22Rv1 (cell line): ENCODE measurements around the gene HCN2.

Source experiments
- H3K27ac ChIP-seq: fragments of 450-650 bp; 2 replicates; pipeline ENCODE4 v1.5.1; 2017
- CTCF ChIP-seq: fragments of 450-650 bp; IDR thresholded peaks from 2 replicates; pipeline ENCODE4 v1.5.1; 2017; ENCODE audit warnings: mild to moderate bottlenecking
- ZFX ChIP-seq: fragments of 450-650 bp; IDR thresholded peaks from 2 replicates; pipeline ENCODE4 v1.6.1; 2017; ENCODE audit warnings: antibody characterized with exemption, borderline replicate concordance

HCN2 gene

GRCh38 chr19:644363-644762 is 54.7 kb downstream of the HCN2 start:
- H3K27ac ChIP-seq, result no peak overlapping the region
- TF ChIP-seq ZFX (no peak), CTCF (no peak)

- no peak overlapping the region for H3K27ac ChIP-seq
- TF ChIP-seq ZFX (no peak), CTCF (no peak)
Measured at GRCh38 chr19:644789-645188, 55.1 kb downstream of the HCN2 start.

GRCh38 chr19:645912-646778 is 56.5 kb downstream of the HCN2 start:
- TF ChIP-seq ZFX (no peak), CTCF (no peak)
- H3K27ac ChIP-seq, result no peak overlapping the region

- no peak for TF ChIP-seq ZFX
- TF ChIP-seq CTCF, result no peak
- no peak overlapping the region for H3K27ac ChIP-seq
Measured at GRCh38 chr19:646779-647565, 57.3 kb downstream of the HCN2 start.

- TF ChIP-seq ZFX (no peak), CTCF (no peak)
- H3K27ac ChIP-seq, result no peak overlapping the region
Measured at GRCh38 chr19:647566-648284, 58.0 kb downstream of the HCN2 start.

- TF ChIP-seq ZFX, result no peak
- TF ChIP-seq CTCF, result no peak
- no peak overlapping the region for H3K27ac ChIP-seq
Measured at GRCh38 chr19:648305-648704, 58.6 kb downstream of the HCN2 start.
